Choroid plexus epithelial cell (primary cell): Measurements from ENCODE around the gene PHOX2B.

Experiments used
- DNase-seq: peaks from one replicate; pipeline ENCODE4 v3.0.0-alpha.2; 2010; ENCODE audit warnings: low read depth
- H3K4me3 ChIP-seq: 2 replicates; pipeline ENCODE4 v1.5.1; 2011; ENCODE audit warnings: low read depth, mild to moderate bottlenecking, control low read depth, low read length, moderate library complexity
- TF ChIP-seq, protein P1 (sequence below): conservative IDR thresholded peaks from 2 replicates; pipeline ENCODE4 v1.5.1; 2011; ENCODE audit warnings: low read depth, mild to moderate bottlenecking, control low read depth, inconsistent platforms, low read length, moderate library complexity

PHOX2B gene

DNA sequence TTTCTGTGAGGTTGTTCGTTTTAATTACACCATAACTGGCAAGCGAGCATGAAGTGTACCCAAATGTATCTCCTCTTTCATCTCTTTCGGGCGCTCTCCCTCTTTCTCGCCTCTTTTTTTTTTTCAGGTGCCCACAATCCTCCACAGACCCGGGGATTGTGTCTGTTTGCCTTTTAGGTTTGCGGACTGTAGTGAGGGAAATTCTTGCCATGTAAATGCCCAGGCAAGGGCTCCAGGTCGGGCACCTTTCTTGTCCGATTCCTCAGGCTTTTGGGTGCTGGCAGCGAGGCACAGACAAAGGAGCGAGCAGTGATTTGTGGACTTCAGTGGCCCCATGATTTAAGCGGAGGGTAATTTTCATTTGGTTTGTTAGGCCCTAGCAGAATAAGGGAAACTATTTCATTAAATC lies 1.1 kb upstream of the PHOX2B start:
- no peak for DNase-seq
- TF ChIP-seq, protein P1, sequence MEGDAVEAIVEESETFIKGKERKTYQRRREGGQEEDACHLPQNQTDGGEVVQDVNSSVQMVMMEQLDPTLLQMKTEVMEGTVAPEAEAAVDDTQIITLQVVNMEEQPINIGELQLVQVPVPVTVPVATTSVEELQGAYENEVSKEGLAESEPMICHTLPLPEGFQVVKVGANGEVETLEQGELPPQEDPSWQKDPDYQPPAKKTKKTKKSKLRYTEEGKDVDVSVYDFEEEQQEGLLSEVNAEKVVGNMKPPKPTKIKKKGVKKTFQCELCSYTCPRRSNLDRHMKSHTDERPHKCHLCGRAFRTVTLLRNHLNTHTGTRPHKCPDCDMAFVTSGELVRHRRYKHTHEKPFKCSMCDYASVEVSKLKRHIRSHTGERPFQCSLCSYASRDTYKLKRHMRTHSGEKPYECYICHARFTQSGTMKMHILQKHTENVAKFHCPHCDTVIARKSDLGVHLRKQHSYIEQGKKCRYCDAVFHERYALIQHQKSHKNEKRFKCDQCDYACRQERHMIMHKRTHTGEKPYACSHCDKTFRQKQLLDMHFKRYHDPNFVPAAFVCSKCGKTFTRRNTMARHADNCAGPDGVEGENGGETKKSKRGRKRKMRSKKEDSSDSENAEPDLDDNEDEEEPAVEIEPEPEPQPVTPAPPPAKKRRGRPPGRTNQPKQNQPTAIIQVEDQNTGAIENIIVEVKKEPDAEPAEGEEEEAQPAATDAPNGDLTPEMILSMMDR: no peak
- H3K4me3 ChIP-seq: no peak overlapping the region

DNA sequence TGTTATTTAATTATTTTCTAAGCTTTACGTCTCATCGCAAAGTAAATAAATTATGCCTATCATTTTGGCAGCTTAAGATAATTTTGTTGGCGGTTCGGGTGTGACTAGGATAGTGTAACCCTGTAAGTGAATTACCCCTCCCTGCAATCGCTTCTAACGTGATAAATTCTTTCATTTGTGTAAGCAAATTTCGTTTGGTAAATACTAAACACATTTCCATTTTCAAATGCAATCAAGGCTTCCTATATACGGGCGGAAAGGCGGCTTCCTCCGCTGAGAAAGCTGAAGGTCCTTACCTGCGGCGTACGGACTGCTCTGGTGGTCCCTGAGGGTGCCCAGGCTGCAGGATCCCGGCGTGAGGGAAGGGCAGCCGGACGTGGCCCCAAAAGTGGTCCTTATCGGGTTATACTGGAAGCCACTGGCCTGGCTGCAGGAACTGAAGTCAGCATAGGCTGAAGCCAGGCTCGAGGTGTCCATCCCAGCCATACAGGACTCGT lies 403 bp downstream of the PHOX2B start:
- DNase-seq: no peak
- no peak overlapping the region for H3K4me3 ChIP-seq
- TF ChIP-seq, protein P1: no peak

DNA sequence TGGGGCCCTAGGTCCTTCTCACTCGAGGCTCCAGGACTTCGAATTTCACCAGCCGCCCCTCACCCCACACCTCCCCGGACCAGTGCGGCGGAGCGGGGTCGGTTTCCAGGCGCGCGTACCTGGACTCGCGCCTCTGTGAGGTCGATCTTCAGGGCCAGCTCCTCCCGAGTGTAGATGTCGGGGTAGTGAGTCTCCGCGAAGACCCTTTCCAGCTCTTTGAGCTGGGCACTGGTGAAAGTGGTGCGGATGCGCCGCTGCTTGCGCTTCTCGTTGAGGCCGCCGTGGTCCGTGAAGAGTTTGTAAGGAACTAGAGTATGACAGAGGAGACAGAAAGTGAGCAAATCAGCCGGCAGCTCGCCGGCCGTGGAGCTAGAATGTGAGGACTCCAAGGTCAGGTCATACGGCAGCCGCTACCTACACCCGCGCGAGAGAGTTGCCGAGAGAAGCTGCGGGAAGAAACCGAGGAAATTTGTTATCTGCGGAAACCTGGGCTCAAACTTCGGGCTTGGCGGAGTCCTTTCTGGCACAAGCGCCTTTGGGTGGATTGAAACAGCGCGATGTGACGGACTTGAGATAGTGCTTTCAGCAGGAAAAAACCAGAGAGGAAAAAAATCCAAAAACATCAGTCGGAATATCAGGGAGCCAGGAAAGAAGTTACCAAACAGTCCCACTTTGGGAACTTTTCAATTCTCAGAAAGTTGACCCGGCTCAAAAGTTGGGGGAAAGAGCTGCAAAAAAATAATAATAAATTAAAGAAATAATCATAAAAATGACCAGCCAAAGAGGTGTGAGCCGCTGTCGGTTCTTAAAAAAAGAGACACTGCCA lies 1.1 kb downstream of the PHOX2B start:
- H3K4me3 ChIP-seq: no peak overlapping the region
- no peak for DNase-seq
- TF ChIP-seq, protein P1: no peak

DNA sequence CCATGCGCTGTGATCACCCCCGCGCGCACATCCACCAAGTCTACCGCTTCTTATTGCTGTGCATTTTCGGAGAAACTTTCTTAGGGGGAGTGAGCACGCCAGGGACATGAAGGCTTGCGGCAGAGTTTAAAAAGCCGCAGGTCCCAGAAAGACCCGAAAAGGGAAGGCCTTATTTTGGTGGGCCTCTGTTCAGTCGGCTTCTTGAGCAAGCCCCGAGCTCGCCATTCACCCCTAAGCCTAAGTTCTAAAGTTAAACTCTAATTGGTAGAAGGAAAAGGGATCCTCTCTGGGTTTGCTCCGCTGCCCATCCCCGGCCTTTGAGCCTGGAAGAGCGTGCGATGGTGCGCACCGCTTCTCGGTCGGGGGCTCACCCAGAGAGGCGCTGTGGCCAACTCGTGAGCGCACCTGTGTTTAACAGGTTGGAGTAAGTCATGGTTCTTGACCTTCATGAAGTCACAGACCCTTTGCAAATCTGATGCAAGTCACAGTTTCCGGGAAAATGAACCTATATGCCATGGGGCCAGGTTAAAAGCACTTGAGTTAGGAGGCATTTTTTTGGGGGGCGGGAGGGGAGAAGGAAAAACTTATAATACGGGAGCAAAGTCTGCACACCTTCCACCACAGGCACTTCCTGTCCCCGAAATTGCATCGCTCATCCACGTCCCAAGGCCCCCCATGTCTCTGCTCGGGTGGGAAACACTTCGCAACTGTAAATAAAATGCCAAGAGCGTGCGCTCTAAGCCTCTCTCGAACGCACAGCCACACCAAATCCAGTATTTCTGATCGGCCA lies 1.9 kb downstream of the PHOX2B start:
- no peak for DNase-seq
- no peak overlapping the region for H3K4me3 ChIP-seq
- TF ChIP-seq, protein P1: no peak

DNA sequence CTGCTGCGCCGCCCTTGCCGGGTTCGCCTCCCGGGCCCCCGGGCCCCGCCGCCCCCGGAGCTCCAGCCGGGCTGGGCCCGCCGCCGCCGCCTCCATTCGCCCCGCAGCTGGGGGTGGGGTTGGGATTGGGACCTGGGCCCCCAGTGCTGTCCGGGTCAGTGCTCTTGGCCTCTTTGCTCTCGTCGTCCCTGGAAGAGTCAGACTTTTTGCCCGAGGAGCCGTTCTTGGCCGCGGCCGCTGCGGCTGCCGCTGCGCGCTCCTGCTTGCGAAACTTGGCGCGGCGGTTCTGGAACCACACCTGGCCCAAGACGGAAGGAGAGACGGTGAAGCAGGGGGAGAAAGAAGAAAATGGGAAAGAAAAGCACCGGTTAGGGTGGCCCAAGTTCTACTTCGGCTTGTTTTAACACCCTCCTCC lies 2.5 kb downstream of the PHOX2B start:
- H3K4me3 ChIP-seq: no peak overlapping the region
- TF ChIP-seq, protein P1: no peak
- DNase-seq: no peak

DNA sequence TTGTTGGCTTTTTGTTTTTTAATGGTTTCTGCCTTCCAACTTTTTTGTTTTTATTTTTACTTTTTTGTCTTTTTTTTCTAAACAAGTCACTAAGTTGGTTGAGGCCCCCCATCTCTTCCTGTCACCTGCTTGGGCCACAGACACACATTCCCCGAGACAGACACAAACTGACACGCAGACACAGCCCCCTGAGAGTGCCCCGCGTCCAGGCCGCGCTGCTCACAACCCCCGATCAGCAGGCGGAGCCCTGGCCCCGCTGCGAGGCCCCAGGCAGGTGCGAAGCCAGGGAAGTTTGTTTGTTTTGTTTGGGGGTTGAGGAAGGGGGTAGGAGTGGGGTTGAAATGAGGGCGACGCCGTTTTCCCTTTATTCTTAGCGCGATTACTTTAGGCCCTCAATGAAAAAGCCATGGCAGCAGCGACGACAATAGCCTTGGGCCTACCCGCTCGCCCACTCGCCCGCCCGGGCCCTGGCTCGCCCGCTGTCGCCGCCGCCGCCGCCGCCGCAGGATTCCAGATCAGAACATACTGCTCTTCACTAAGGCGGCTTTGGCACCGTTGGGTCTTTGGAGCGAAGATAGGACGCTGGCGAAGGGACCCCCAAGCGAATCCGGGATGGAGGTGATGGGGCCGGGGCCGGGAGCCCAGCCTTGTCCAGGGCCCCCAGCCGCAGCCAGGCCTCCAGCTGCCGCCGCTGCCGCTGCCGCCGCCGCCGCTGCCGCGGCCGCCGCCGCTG lies 3.1 kb downstream of the PHOX2B start:
- TF ChIP-seq, protein P1: no peak
- no peak overlapping the region for H3K4me3 ChIP-seq

More for the DNA sequence above, 3.1 kb downstream of the PHOX2B start:
- DNase-seq: no peak
